Measurements from ENCODE around the gene KIRREL3.

The KIRREL3 gene

GRCh38 chr11:126601550-126602215 is 398.9 kb downstream of the KIRREL3 start:
- no peaks in the 10 kb centered on the region for H3K36me3 ChIP-seq (ENCODE audit: control insufficient read depth, insufficient read depth, low read length)
- H3K27me3 ChIP-seq (ENCODE audit: control insufficient read depth, insufficient read depth, low read length) = no peaks in the 10 kb centered on the region
- no peak overlapping the region for H3K4me3 ChIP-seq (ENCODE audit: low read length)
- H3K4me1 ChIP-seq (ENCODE audit: control insufficient read depth, insufficient read depth, low read length) = no peaks in the 10 kb centered on the region
- no peak overlapping the region for H3K9ac ChIP-seq (ENCODE audit: low read length)
- H3K27ac ChIP-seq (ENCODE audit: low read depth, low read length) = no peak overlapping the region

GRCh38 chr11:126601136-126601535 is 399.4 kb downstream of the KIRREL3 start:
- Histone ChIP-seq H3K9ac (ENCODE audit: low read length) (no peak overlapping the region), H3K4me3 (ENCODE audit: low read length) (no peak overlapping the region), H3K36me3 (ENCODE audit: control insufficient read depth, insufficient read depth, low read length) (no peaks in the 10 kb centered on the region), H3K4me1 (ENCODE audit: control insufficient read depth, insufficient read depth, low read length) (no peaks in the 10 kb centered on the region), H3K27me3 (ENCODE audit: control insufficient read depth, insufficient read depth, low read length) (no peaks in the 10 kb centered on the region), H3K27ac (ENCODE audit: low read depth, low read length) (no peak overlapping the region)

GRCh38 chr11:126599217-126599897 is 401.2 kb downstream of the KIRREL3 start:
- H3K27me3 ChIP-seq (ENCODE audit: control insufficient read depth, insufficient read depth, low read length) = no peaks in the 10 kb centered on the region
- H3K27ac ChIP-seq (ENCODE audit: low read depth, low read length) = no peak overlapping the region
- H3K9ac ChIP-seq (ENCODE audit: low read length) = no peak overlapping the region
- no peaks in the 10 kb centered on the region for H3K4me1 ChIP-seq (ENCODE audit: control insufficient read depth, insufficient read depth, low read length)
- no peak overlapping the region for H3K4me3 ChIP-seq (ENCODE audit: low read length)
- no peaks in the 10 kb centered on the region for H3K36me3 ChIP-seq (ENCODE audit: control insufficient read depth, insufficient read depth, low read length)

DNA sequence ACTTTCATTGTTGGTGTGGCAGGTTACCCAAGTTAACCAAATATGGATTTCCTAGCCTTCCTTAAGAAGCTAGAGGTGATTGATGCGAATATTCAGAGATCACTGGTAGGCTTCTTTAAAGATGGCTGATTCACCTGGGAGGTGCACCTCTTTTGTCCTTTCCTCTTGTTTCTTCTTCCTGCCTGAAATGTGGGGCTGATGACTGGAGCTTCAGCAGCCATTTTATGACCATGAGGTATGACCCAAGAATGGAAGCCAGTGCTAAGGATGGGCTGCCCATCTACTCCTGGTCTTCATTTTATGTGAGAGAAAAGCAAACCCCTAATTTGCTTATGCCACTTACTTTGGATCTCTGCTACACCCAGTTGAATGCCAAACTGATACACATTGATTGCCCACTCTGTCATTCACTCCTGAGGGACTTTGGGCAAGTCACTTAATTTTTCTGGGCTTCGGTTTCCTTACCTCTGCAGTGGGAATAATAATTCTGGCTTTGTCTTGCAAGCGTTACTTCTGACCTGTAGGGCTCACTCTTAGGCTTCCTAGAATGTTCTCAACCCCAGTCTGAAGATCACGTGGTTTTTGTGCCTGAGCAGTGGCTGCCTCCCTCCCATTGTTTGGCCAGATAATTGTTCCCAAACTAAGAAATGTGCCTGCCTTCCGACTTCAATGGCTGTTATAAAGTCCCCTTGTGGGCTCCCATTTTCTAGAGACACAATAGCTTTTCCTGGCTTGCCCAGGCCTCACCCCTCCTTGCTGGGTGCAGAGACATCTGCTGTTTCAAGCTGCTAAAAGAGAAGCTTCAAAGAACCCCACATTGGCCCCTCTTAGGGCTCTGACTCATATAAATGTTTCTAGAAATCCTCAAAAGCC is 402.0 kb downstream of the KIRREL3 start:
- H3K4me1 ChIP-seq (ENCODE audit: control insufficient read depth, insufficient read depth, low read length) = no peaks in the 10 kb centered on the region
- H3K4me3 ChIP-seq (ENCODE audit: low read length) = no peak overlapping the region
- no peaks in the 10 kb centered on the region for H3K36me3 ChIP-seq (ENCODE audit: control insufficient read depth, insufficient read depth, low read length)
- no peaks in the 10 kb centered on the region for H3K27me3 ChIP-seq (ENCODE audit: control insufficient read depth, insufficient read depth, low read length)
- no peak overlapping the region for H3K9ac ChIP-seq (ENCODE audit: low read length)
- H3K27ac ChIP-seq (ENCODE audit: low read depth, low read length) = no peak overlapping the region

DNA sequence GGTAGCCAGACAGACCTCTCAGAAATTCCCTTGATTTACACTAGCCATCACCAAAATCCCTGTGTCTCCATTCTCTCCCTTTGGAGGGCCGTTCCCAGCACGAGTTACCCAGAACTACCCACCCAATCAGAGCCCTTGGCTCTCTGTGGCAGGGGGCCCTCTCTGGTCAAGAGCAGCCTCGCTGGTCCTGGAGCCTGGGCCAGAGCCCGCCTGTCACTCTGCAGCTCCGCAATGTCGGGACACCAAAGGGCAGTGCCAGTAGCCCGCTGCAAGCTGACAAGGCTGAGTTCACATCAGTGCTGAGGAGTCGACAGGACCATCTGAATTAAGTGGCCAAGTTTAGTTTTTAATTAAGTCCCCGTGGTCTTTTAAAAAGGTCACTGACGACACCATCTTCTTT is 403.5 kb downstream of the KIRREL3 start:
- H3K4me1 ChIP-seq (ENCODE audit: control insufficient read depth, insufficient read depth, low read length) = no peaks in the 10 kb centered on the region
- no peaks in the 10 kb centered on the region for H3K27me3 ChIP-seq (ENCODE audit: control insufficient read depth, insufficient read depth, low read length)
- no peak overlapping the region for H3K27ac ChIP-seq (ENCODE audit: low read depth, low read length)
- H3K4me3 ChIP-seq (ENCODE audit: low read length) = no peak overlapping the region
- H3K36me3 ChIP-seq (ENCODE audit: control insufficient read depth, insufficient read depth, low read length) = no peaks in the 10 kb centered on the region
- no peak overlapping the region for H3K9ac ChIP-seq (ENCODE audit: low read length)

GRCh38 chr11:126596474-126596873 is 404.1 kb downstream of the KIRREL3 start:
- no peaks in the 10 kb centered on the region for H3K36me3 ChIP-seq (ENCODE audit: control insufficient read depth, insufficient read depth, low read length)
- no peak overlapping the region for H3K27ac ChIP-seq (ENCODE audit: low read depth, low read length)
- no peaks in the 10 kb centered on the region for H3K4me1 ChIP-seq (ENCODE audit: control insufficient read depth, insufficient read depth, low read length)
- H3K9ac ChIP-seq (ENCODE audit: low read length) = no peak overlapping the region
- no peaks in the 10 kb centered on the region for H3K27me3 ChIP-seq (ENCODE audit: control insufficient read depth, insufficient read depth, low read length)
- H3K4me3 ChIP-seq (ENCODE audit: low read length) = no peak overlapping the region

DNA sequence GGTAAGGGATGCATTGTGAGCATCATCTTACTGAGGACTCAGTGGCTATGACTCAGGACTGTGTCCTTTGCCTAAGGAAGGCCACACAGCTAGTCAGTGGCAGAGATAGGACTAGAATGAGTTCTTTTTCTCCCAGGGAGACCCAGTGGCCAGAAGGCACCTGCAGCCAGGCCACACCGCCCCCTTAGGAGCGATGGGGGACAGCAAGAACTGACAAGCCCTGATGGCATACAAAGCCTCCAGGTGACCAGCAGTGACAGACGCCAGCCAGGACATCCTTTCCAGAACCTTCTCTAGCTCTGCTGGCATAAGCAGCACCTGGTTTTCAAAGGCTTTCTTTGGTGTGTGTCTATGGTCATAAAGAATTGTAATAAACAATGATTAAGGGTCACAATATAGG is 405.0 kb downstream of the KIRREL3 start:
- H3K27me3 ChIP-seq (ENCODE audit: control insufficient read depth, insufficient read depth, low read length) = no peaks in the 10 kb centered on the region
- no peak overlapping the region for H3K9ac ChIP-seq (ENCODE audit: low read length)
- H3K27ac ChIP-seq (ENCODE audit: low read depth, low read length) = no peak overlapping the region
- H3K36me3 ChIP-seq (ENCODE audit: control insufficient read depth, insufficient read depth, low read length) = no peaks in the 10 kb centered on the region
- no peaks in the 10 kb centered on the region for H3K4me1 ChIP-seq (ENCODE audit: control insufficient read depth, insufficient read depth, low read length)
- H3K4me3 ChIP-seq (ENCODE audit: low read length) = no peak overlapping the region

DNA sequence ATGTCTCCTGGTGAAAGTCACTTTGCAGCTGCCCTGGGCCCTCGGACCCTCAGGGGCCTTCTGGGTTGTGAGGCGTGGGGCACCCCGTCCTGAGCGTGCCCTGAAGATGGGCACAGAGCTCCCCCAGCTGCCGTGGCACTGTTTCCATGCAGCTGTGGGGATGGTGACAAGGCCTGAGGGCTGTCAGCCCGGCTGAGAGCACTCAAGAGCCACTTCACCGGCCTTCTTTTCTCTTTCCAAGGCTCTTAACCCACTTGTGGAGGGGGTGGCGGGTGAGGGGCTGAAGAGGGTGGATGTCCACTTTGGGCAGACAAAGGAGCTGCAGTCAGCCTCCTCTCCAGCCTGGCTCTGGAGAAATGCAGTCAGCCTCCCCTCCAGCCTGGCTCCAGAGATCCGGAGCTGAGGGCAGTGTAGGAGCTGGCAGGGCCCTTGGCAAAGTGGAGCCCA is 405.6 kb downstream of the KIRREL3 start:
- no peak overlapping the region for H3K27ac ChIP-seq (ENCODE audit: low read depth, low read length)
- H3K9ac ChIP-seq (ENCODE audit: low read length) = no peak overlapping the region
- no peaks in the 10 kb centered on the region for H3K27me3 ChIP-seq (ENCODE audit: control insufficient read depth, insufficient read depth, low read length)
- H3K4me1 ChIP-seq (ENCODE audit: control insufficient read depth, insufficient read depth, low read length) = no peaks in the 10 kb centered on the region
- no peak overlapping the region for H3K4me3 ChIP-seq (ENCODE audit: low read length)
- H3K36me3 ChIP-seq (ENCODE audit: control insufficient read depth, insufficient read depth, low read length) = no peaks in the 10 kb centered on the region

- Histone ChIP-seq H3K4me1 (ENCODE audit: control insufficient read depth, insufficient read depth, low read length) (no peaks in the 10 kb centered on the region), H3K36me3 (ENCODE audit: control insufficient read depth, insufficient read depth, low read length) (no peaks in the 10 kb centered on the region), H3K27ac (ENCODE audit: low read depth, low read length) (no peak overlapping the region), H3K27me3 (ENCODE audit: control insufficient read depth, insufficient read depth, low read length) (no peaks in the 10 kb centered on the region), H3K4me3 (ENCODE audit: low read length) (no peak overlapping the region), H3K9ac (ENCODE audit: low read length) (no peak overlapping the region)
These were observed 407.8 kb downstream of the KIRREL3 start for GRCh38 chr11:126592496-126593410.

DNA sequence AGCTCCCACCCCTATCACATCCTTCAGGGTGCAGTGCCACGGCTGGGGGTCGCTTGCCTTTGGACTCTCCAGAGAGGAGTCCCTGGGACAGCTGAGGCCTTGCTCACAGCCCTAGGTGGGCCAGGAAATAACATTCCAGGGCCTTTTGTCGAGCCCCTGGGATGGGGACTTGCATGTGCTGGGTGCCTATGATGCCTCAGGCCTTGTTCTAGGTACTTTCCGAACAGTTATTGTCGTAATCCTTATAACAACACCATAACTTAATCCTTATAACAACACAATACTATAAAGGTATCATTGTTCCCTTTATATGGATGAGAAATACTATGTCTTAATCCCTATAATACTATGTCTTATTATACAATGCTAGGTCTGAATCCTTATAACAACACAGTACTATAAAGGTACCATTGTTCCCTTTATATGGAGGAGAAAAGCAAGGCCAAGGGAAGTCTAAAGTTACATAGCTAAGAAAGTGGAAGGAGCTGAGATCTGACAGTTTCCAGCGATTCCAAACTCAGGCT is 408.5 kb downstream of the KIRREL3 start:
- Histone ChIP-seq H3K27me3 (ENCODE audit: control insufficient read depth, insufficient read depth, low read length) (no peaks in the 10 kb centered on the region), H3K27ac (ENCODE audit: low read depth, low read length) (no peak overlapping the region), H3K36me3 (ENCODE audit: control insufficient read depth, insufficient read depth, low read length) (no peaks in the 10 kb centered on the region), H3K4me1 (ENCODE audit: control insufficient read depth, insufficient read depth, low read length) (no peaks in the 10 kb centered on the region), H3K9ac (ENCODE audit: low read length) (no peak overlapping the region), H3K4me3 (ENCODE audit: low read length) (no peak overlapping the region)

- H3K4me3 ChIP-seq (ENCODE audit: low read length) = no peak overlapping the region
- no peaks in the 10 kb centered on the region for H3K36me3 ChIP-seq (ENCODE audit: control insufficient read depth, insufficient read depth, low read length)
- H3K27ac ChIP-seq (ENCODE audit: low read depth, low read length) = no peak overlapping the region
- H3K27me3 ChIP-seq (ENCODE audit: control insufficient read depth, insufficient read depth, low read length) = no peaks in the 10 kb centered on the region
- no peaks in the 10 kb centered on the region for H3K4me1 ChIP-seq (ENCODE audit: control insufficient read depth, insufficient read depth, low read length)
- H3K9ac ChIP-seq (ENCODE audit: low read length) = no peak overlapping the region
These were observed 411.1 kb downstream of the KIRREL3 start for GRCh38 chr11:126589492-126589803.

Measured in rectal smooth muscle tissue (tissue), 1 donor.